Measurements from ENCODE around the gene SLC1A4.
"Not testable (repeated sequence)": the region's sequence is repeated elsewhere in the genome, so short reads cannot be mapped to it uniquely, and the experiment has no call there.

The SLC1A4 gene

DNA sequence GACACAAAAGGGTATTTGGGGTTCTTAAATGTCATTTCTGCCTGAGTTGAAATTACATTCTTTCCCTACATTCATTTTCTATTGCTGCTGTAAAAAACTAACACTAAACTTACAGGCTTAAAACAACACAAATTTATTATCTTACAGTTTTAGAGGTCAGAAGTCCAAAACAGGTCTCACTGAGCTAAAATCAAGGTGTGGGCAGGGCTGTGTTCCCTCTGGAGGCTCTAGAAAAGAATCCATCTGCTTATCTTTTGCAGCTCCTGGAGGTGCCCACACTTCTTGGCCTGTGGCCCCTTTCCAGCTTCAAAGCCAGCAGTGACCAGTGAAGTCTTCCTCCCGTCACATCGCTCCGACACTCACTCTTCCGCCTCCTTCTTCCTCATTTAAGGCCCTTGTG lies 23.2 kb upstream of the SLC1A4 start:
- DNase-seq: no peak

DNA sequence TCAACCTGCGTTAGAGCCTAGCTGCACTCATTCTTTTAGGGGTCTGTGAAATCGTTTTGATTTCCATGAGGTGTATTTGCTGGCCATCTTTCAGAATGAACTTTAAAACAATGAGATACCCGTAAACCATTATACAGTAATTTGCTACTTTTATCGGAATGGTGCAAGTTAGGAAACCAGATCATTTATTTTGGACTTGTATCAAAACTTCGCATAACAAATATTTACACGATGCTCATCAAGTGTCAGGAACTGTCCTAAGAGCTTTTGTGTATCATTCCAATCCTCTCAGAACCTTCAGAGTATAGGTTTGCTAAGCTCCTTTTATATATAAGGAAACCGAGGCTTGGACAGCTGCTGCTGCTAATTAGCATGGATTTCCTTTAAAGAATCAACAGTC lies 22.4 kb upstream of the SLC1A4 start:
- DNase-seq: no peak

DNA sequence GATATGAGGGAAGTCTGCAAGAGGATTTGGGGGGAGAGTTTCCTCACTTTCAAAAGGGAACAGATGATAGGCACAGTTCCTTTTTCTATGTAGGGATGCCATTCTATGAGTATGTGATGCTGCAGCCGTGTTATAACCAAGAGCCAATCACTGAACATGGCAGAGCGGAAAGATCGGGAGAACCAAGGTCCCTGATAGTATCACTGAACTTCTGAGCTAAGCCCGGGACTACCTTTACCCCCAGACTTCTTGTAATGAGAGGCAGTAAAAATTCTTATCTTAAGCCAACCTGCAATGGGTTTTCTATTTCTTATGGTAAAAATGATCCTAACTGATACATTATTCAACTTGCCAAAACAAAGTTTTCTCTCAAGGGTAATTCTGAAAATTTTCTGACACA lies 21.6 kb upstream of the SLC1A4 start:
- no peak for DNase-seq

DNA sequence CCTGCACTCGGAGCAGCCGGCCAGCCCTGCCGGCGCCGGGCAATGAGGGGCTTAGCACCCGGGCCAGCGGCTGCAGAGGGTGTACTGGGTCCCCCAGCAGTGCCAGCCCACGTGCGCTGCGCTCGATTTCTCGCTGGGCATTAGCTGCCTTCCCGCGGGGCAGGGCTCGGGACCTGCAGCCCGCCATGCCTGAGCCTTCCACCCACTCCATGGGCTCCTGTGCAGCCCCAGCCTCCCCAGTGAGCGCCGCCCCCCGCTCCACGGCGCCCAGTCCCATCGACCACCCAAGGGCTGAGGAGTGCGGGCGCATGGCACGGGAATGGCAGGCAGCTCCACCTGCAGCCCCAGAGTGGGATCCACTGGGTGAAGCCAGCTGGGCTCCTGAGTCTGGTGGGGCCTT lies 20.1 kb upstream of the SLC1A4 start:
- DNase-seq: not testable (repeated sequence)

DNA sequence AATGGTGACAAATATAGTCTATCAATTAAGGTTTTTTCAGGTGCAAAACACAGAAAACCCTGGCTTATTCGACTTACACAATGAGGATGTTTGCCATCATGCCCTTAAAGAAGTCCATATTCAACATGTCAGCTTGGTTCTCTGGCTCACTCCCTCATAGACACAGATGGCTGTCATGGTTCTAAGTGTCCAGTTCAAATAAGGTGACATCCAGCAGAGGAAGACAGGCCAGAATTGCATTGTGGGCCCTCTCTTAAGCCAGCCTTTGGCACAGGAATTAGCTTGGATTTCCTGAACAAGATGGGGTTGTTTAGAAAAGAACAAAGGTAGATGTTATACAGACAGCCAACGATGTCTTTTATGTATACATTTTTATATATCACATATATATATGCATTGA lies 18.7 kb upstream of the SLC1A4 start:
- no peak for DNase-seq

DNA sequence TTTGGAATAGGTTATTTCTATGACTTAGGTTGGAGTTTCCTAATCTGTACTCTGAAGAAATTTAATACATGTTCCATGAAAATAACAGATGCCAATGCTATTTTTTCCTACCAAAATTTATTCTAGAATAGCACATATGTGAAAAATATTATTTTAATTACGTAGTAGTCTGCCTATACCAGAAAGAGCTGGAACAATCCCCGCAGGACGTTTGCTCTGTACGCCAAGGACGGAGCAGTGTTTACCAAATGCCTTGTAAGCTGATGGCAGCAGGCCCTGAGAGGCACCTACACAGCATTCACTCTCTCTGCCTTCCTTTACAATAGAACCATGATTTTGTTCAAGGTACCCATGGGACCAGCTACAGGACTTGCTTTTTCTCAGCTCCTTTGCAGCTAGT lies 16.8 kb upstream of the SLC1A4 start:
- no peak for DNase-seq

DNA sequence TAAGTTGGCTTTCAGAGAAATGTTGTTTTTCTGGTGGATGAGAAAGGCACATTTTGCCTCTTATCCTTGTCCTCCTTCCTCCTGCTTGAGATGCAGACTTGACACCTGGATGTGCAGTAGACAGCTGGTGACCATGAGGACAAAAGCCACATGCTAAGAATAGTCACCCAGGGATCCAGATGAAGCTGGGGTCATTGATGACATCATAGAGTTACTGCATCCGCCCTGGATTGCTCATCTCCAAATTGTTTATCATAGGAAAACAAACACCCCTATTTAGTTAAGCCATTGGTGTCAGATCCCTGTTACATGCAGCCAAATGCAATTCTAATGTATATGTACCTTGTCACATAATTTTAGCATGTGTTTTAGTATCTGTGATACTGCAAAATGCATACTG lies 16.3 kb upstream of the SLC1A4 start:
- DNase-seq: no peak

DNA sequence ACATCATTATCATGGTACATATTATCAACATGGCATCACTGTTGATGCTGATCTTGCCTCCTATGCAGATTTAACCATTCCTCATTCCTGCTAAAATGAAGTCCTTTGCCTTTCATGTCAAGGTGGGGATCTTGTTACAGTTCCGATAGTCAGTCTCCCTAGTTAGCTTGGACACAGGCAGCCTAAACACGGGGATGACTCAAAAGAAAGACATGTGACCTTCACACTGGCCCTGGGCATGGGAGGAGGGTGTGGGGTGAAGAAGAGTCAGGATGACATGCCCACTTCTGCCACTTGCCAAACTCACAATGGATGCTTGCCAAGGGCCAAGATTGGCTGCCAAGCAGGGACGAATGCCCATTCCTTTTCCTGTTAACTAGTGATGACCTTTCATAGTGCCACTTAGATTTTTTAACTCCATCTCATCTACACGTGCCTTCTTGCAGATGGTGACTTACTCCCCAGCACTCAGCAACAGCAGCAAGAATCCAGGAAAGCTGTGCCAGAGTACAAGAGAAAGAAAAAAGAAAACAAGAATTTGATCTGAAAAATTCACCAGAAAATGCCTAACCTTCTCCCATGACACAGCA lies 13.9 kb upstream of the SLC1A4 start:
- no peak for DNase-seq

DNA sequence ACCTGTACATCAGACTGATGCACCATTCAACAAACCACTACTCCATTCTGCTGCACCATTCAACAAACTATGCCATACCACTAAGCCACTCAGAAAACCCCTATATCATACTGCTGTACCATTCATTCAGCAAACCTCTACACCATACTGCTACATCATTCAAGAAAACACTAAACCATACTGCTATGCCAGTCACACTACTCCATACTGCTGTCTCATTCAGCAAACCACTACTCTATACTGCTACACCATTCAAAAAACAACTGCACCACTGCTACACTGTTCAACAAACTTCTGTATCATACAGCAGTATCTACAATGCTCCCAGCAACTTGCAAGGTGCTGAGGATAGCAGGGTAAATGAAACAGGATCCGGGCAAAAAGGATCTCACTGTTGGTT lies 12.9 kb upstream of the SLC1A4 start:
- DNase-seq: no peak

DNA sequence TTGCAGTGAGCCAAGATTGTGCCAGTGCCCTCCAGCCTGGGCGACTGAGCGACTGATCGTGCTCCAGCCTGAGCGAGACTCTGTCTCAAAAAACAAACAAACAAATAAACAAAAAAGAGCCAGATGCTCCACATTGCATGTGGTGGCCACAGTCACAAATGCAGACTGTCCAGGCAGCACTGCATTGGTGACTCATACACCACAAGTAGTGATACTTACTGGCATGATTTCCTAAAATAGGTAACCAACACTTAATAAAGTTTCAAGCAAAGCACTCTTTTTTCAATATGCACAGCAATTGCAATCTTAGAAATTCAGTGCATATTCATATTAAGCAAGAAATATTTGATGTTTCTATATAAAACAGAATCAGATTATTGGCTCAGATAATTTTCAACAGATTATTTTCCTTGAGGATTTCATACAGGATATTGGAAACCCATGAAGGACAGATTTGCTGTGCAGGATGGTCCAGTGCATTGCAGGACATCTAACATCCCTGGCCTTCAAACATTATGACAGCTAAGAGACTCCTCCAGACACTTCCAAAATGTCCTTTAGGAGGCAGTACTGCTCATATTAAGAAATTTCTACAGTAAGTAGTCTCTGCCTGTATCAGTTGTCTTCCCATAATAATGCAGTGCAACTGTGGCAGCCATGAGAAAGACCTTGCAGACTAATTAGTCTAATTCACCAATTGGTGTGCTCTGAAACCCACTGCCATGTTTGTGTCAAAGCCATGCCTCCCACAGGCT lies 10.5 kb upstream of the SLC1A4 start:
- DNase-seq: no peak

DNA sequence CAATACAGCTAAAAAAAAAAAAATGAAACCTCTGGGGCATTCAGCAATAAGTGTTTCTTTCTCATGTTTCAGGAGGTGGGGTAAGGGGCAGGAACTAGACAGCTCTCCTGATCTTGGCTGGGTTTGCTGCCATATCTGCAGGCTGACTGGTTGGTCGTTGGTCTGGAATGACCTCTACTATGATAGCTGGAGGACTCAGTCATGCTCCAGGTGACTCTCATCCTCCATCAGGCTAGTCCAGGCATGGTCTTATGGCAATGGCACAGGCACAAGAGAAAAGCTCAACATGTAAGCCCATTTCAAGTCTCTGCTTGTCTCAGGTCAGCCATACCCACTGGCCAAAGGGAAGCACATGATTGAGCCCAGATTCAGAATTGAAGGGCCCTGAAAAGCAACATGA lies 9.5 kb upstream of the SLC1A4 start:
- no peak for DNase-seq

DNA sequence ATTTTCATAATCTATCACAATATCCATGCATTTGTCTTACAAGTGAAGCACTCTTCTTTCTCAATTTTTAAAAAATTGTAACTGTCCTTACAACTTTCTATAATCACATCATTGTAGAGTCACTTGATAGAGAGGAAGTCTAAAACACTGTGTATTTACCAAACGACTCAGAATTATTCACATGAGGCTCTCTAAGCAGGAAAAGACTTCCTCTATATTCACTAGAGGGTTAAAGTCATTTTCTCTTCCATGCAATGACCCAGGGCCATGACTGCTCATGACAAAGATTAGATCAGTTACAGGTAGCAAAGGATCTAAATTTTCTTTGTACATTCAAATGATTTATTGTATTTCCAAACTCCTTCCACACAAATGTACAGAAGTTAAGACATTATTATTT lies 9.0 kb upstream of the SLC1A4 start:
- DNase-seq: no peak

DNA sequence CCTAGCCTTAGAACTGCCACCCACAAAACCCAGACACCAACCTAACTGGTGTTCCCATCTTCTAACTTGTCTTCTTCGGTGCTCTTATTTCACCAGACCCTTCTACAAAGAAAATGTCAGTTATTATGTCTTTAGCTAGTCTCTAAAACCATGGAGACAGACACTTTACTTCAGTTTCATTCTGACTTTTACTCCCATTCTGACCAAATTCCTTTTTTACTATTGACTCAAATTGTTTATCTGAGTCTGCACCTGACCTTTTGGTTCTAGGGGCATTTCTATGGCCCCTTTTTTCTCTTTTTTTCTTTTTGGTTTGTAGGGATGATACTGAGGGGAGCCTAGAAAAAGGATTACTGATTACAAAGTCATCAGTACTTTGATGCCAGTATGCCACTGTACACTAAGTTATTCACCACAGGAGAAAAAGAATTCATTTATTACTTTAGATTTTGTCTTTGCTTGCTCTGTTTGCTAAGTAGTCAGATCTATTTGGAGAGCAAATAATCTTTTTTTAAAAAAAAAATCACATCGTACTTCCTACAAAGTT lies 6.8 kb upstream of the SLC1A4 start:
- no peak for DNase-seq

DNA sequence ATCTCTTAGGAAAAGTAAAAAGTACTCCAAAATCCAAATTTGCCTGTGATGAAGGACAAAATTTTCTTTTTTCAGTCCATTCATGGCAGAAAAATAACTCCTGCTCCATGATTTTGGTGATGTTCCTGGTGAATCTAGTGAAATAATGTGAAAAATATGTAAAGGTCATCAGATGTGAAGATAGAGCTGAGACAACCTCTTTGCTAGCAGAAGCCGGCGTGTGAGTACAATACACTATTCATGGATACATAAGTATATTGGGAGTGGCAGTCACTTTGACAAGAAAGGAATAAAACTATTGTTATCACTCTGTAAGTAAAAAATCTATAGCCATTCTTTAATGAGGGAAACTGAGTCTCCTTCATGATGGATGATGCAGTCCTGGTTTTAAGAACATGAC lies 6.3 kb upstream of the SLC1A4 start:
- no peak for DNase-seq

DNA sequence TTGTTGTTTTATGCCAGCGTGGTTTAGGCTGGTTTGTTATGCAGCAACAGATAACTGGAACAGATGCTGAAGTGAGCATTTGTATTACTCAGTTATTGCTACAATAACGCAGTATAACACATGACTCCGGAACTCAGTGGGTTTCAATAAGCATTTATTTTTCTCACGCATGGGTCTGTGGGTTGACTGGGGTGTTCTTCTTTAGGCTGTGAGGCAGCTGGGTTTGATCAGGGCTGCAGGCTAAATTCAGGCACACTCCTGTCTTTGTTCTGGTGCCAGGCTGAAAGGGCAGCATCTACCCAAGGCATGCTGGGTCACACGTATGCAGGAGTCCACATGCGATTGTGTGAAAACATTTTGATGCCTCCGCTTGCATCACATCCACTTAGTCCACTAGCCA lies 3.8 kb upstream of the SLC1A4 start:
- no peak for DNase-seq

DNA sequence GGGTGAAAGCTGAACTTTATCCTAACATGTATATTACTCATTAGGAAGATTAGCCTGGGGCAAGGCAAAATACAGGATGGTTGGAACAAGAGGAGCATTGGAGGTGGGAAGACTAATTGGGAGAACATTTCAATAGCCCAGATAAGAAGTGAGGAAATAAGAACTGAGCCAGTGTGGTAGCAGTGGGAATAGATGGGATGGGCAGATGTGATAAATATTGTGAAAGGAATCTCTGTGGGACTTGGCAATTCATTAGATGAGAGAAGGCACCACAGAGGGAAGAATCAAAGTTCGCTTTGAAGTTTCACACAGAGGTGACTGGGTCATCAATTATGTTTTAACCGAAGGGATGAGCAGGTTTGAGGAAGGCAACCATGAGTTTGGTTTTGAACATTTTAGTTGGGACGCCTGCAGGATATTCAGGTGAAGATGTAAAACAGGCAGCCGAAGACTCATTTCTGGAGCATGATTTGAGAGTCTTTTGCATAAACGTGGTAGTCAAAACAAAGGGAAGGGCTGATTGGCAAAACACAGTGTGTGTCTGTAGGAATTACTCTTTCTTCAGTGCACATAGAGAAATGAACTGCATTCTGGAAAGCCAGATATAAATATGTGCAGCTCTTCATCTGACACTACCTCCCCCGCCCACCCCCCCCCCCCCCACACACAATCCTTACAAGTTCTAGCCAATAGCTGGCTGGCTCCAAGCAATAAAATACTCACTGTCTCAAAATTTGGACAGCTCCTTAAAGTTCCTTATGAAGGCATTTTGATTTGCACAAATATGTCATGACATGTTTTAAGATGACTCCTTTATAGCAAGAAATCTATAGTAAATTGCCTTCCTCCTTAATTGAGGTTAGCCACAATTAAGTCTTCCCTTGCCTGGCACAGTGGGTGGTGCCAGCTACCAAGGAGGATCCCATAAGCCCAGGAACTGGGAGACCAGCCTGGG lies 1.9 kb upstream of the SLC1A4 start:
- no peak for DNase-seq

DNA sequence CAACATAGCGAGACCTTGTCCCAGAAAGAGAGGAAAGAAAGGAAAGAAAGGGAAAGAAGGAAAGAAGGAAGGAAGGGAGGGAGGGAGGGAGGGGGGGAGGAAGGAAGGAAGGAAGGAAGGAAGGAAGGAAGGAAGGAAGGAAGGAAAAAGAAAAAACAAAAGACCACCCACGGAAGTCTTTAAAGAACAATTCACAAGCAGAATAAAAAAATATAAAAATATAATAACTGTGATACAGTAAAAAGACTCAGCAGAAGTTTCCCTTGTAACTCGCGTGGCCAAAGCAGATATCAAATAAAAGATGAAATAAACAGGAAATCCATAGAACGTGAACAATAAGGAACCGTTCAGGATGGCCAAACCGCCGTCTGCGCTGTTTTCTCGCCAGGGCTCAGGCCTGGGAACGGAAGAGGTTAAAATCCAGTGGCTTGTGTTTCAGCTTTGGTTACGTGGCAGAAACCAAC lies 1.2 kb upstream of the SLC1A4 start:
- DNase-seq: no peak

DNA sequence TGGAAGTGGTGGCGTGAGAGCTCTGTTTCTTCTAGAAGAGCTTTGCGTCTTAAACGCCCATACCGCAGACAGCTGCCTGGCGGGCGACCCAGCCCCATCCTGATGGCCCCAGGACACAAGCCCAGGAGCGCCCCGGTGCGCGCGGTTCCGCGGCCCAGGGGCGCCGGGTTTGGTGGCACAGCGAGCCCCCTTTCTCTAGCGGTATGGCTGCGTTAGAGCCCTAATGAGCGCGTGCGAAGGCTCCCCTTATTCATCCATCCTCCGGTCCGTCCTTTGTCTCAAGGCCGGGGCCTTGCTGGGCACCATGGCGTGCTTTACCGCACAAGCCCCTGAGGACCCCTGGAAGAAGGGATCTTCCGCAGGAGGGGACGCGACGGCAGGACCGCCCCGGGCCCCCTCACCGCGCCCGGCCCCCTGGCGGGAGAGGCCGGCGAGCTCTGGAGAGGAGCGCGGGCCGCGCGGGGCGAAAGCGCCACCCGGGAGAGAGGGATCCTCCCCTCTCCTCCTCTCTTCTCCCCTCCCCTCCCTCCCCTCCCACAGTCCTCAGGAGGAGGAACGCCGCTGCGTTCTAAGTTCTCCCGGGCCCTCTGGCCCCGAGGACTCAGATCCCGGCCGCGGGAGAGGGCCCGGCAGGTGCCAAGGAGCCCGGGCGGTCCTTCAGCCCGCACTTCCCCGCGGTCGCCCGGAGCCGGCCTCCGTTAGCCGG lies 626 bp upstream of the SLC1A4 start:
- DNase-seq: peak; percentile 69

DNA sequence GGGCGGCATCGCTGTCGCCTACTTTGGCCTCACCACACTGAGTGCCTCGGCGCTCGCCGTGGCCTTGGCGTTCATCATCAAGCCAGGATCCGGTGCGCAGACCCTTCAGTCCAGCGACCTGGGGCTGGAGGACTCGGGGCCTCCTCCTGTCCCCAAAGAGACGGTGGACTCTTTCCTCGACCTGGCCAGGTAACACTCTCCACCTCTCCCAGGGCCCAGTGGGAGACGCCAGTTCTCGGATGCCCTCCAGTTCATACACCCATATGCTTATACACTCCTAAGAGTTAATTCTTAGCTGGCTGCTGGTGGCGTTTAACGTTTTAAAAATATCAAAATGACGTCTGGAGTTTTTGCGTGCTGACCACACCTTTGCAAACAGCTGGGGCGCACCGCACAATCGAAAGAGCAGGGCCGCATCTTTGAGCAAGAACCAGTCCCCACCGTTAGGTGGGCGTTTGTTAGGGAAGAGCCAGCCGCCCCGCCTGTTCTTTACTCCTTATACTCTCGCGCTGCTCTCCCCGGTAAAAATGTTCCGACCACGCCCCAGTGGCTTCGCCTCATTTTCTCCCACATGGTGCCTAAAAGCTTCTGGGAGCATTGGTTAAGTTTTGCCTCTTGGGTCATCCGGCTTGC lies 899 bp downstream of the SLC1A4 start:
- peak; percentile 0 for DNase-seq

DNA sequence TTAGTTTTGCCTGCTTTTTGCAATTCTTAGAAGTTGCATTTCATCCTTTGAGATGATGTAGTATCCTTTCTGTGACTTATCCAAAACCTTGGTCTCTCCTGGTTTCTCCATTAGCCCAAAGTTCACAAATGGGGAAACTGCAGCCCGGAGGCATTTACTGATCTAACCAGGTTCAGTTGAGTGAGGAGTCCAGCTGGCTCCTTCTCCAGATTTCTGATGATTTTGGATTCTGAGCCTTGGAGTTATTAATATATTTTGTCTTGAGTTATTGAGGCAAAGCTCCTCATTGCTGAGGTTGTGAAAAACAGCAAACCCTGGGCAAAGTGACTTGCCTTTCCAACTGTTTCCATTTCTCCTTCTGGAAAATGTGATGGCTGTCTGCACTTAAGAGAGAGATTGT lies 1.7 kb downstream of the SLC1A4 start:
- DNase-seq: no peak

DNA sequence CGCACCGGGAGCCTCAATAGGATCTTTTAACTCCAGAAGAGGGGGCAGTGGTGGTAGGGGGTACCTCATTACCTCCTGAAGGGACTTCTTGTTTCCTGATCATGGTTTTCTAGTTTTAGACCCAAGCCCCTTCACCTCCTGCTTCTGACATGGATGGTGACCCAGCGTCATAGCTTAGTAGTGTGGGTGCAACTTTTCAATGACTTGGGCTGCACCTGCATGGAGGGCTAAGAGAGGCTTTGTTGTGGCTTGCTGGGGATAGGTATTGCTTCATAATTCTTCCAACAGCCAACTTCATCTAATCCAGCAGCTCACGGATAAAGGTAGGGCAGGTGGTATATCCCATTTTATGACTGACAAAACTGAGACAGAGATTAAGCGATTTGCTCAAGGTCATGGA lies 3.0 kb downstream of the SLC1A4 start:
- DNase-seq: no peak

DNA sequence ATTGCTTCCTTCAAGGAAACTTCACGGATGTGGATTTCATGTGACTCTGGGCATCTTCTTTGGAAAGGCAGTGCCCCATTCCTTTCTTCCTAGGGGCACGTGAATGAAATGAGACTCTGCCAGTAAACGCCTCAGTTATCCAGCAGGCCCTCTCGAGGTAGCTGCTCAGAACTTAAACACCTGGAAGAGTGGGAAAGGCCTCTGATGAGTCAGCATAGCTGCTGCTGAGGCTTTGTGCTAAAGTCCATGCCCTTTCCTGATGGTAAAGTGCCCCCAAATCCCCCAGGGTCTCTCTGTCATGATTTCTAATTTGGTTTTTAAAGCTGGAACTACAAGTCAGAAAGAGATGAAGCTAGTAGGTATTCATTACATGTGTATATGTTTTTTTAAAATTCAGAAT lies 3.8 kb downstream of the SLC1A4 start:
- DNase-seq: no peak

Measured in NCI-H1694 (cell line).